Caco-2 (cell line): Measurements from ENCODE around the gene SDF4. TPM values are rescaled to one million over a fixed set of nuclear protein-coding genes. Genes with fewer than 3 reads are reported as not detected.

ENCODE experiments used
- BruUV-seq: library from RNA; stranded (reverse); fragments of 400-500 nt; replicated peaks from 2 replicates; lab custom pipeline; 2021; lab: Mats Ljungman, UMichigan
- CTCF ChIA-PET: fragments of 300-600 bp; sonication (Branson Sonifier 250); formaldehyde crosslinking; loops from one replicate; lab custom pipeline; 2022; ENCODE audit warnings: antibody characterized with exemption; lab: Charles Lee
- POLR2A ChIA-PET: fragments of 300-600 bp; sonication (Branson Sonifier 250); formaldehyde crosslinking; loops from one replicate; lab custom pipeline; 2022; ENCODE audit warnings: antibody characterized with exemption; lab: Charles Lee
- DNase-seq, 2 experiments: peaks; one replicate each; pipeline versions ENCODE4 v3.0.0 to v3.0.0-alpha.2; 2020 to 2022
- H3K27me3 ChIP-seq: replicated peaks from 2 replicates; pipeline ENCODE4 v1.6.0; 2011; ENCODE audit warnings: low read length; ENCODE audit not compliant: control insufficient read depth, insufficient read depth
- H3K36me3 ChIP-seq: 2 replicates; pipeline ENCODE4 v1.5.1; 2011; ENCODE audit warnings: low read length; ENCODE audit not compliant: control insufficient read depth, insufficient read depth
- H3K4me1 ChIP-seq: fragments of 250-450 bp; sonication (Bioruptor Pico); 2 replicates; pipeline ENCODE4 v1.5.1; 2020; ENCODE audit warnings: mild to moderate bottlenecking
- H3K4me3 ChIP-seq: 2 replicates; pipeline ENCODE4 v1.5.1; 2011; ENCODE audit warnings: low read depth, mild to moderate bottlenecking, control low read depth, low read length
- H3K9me3 ChIP-seq: fragments of 250-450 bp; sonication (Bioruptor Pico); 2 replicates; pipeline ENCODE4 v1.5.1; 2020; ENCODE audit warnings: mild to moderate bottlenecking, moderate library complexity
- H3K27ac Mint-ChIP-seq: one replicate; pipeline ENCODE4 v1.8.0; 2022; ENCODE audit warnings: mixed read lengths; ENCODE audit not compliant: unreplicated experiment
- H3K27me3 Mint-ChIP-seq: one replicate; pipeline ENCODE4 v1.8.0; 2022; ENCODE audit warnings: mixed read lengths; ENCODE audit not compliant: insufficient read depth, unreplicated experiment
- H3K36me3 Mint-ChIP-seq: one replicate; pipeline ENCODE4 v1.8.0; 2022; ENCODE audit warnings: mild to moderate bottlenecking, mixed read lengths; ENCODE audit not compliant: insufficient read depth, unreplicated experiment
- H3K4me1 Mint-ChIP-seq: one replicate; pipeline ENCODE4 v1.8.0; 2022; ENCODE audit warnings: low read depth, mixed read lengths; ENCODE audit not compliant: unreplicated experiment
- H3K4me3 Mint-ChIP-seq: one replicate; pipeline ENCODE4 v1.8.0; 2022; ENCODE audit warnings: mild to moderate bottlenecking, moderate library complexity, mixed read lengths; ENCODE audit not compliant: unreplicated experiment
- H3K9me3 Mint-ChIP-seq: one replicate; pipeline ENCODE4 v1.8.0; 2022; ENCODE audit warnings: mixed read lengths; ENCODE audit not compliant: unreplicated experiment
- CTCF ChIP-seq, 2 experiments: fragments of 200-600 bp in 1 of 2; IDR thresholded peaks; 1 replicate in 1 of 2; 2 replicates in 1 of 2; pipeline versions ENCODE4 v1.5.1 to v1.8.0; 2011 to 2022; ENCODE audit warnings: antibody characterized with exemption in 1 of 2, control low read depth in 1 of 2, inconsistent platforms in 1 of 2, low read depth in 1 of 2, low read length in 1 of 2, mild to moderate bottlenecking in 1 of 2, moderate library complexity in 1 of 2; ENCODE audit not compliant: insufficient read depth in 1 of 2, severe bottlenecking in 1 of 2, unreplicated experiment in 1 of 2
- intact Hi-C: fragments of 100-400 bp; cut with micrococcal nuclease; formaldehyde crosslinking; loops from one replicate; pipeline ENCODE4 v1.10.0; 2022; ENCODE audit not compliant: unreplicated experiment
- microRNA-seq: library from miRNA; unstranded; fragments of <30 nt; microRNA quantifications from one replicate; pipeline ENCODE4 v1.2.0, GENCODE V29; 2022
- total RNA-seq: library from RNA; stranded (reverse); gene quantifications from 2 replicates; pipeline ENCODE4 v1.2.3, GENCODE V29; 2022

SDF4 gene
- total RNA-seq, 1 experiment from 2014 or later: 140 TPM

DNA sequence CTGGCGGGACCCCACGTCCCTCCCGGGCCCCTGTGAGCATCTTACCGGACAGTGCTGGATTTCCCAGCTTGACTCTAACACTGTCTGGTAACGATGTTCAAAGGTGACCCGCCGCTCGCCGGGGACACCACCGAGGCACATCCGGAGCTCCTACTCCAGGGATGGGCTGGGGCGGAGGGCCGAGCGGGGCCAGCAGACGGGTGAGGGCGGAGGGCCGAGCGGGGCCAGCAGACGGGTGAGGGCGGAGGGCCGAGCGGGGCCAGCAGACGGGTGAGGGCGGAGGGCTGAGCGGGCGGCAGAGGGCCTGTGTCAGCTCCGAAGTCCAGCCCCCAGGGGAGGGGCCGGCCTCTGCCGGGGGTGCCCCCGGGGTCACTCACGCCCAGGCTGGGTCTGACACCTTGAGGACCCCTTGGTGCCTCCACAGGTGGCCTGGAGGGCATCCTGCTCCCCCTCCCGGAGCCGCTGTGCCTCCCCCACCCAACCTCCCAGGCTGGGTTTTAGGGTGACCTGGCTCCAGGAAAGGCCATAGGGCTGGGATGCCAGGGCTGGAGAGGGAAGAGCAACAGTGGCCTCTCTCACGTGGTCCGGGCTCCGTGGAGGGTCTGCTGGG, 63.9 kb downstream of the SDF4 start:
- no TSS peak for BruUV-seq
- no peaks in the 10 kb centered on the region for H3K4me1 Mint-ChIP-seq
- Histone ChIP-seq H3K36me3 (no peaks in the 10 kb centered on the region; the same call in 1 of the 2 replicates), H3K9me3 (no peaks in the 10 kb centered on the region), H3K4me3 (no peak overlapping the region), H3K4me1 (peaks cover 9% of the 10 kb centered on the region), H3K27me3 (no peaks in the 10 kb centered on the region)
- H3K27me3 Mint-ChIP-seq: no peaks in the 10 kb centered on the region
- H3K9me3 Mint-ChIP-seq: no peaks in the 10 kb centered on the region
- CTCF ChIA-PET: no interaction called here
- H3K36me3 Mint-ChIP-seq: peaks cover 51% of the 10 kb centered on the region
- TF ChIP-seq CTCF (IDR thresholded peaks at IDR 0.05; ENCODE audit: insufficient read depth in 1 of 2, low read depth in 1 of 2, low read length in 1 of 2, severe bottlenecking in 1 of 2, unreplicated experiment in 1 of 2): no peak
- no peak overlapping the region for H3K4me3 Mint-ChIP-seq
- no peak for DNase-seq
- intact Hi-C loops: no loop called here
- POLR2A ChIA-PET: no interaction called here
- no peak overlapping the region for H3K27ac Mint-ChIP-seq

DNA sequence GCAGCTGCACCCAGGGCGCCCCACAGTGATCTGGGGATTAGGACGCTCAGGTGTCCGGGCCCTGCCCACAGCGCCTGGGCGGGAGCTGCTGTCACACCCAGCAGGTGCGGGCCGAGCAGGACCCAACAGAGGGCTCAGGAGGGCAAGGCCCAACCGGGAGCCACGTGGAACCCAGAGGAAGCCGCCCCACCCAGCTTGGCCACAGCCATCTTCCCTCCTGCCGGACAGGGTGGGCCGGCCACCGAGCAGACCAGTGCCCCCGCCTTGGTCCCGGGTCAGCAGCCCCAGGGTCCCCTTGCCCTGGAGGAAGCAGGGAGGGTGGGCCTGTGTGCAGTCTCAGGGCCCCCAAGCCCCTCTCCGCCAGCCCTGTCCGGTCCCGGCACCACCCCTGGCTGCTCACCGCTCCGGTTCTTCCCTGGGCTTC, 64.4 kb downstream of the SDF4 start:
- Mint-ChIP-seq H3K9me3 (no peaks in the 10 kb centered on the region), H3K4me1 (no peaks in the 10 kb centered on the region), H3K4me3 (no peak overlapping the region), H3K27ac (no peak overlapping the region), H3K36me3 (peaks cover 55% of the 10 kb centered on the region), H3K27me3 (no peaks in the 10 kb centered on the region)
- intact Hi-C loops: no loop called here
- CTCF ChIA-PET: no interaction called here
- Histone ChIP-seq H3K27me3 (no peaks in the 10 kb centered on the region), H3K36me3 (no peaks in the 10 kb centered on the region; the same call in 1 of the 2 replicates), H3K4me3 (no peak overlapping the region), H3K4me1 (peaks cover 10% of the 10 kb centered on the region), H3K9me3 (no peaks in the 10 kb centered on the region)
- POLR2A ChIA-PET: no interaction called here
- TF ChIP-seq CTCF (IDR thresholded peaks at IDR 0.05; ENCODE audit: insufficient read depth in 1 of 2, low read depth in 1 of 2, low read length in 1 of 2, severe bottlenecking in 1 of 2, unreplicated experiment in 1 of 2): no peak
- no peak for DNase-seq
- BruUV-seq: no TSS peak

Small RNAs within 50 kb of the gene (microRNA-seq; reads per million reads assigned to microRNA genes)
- gene MIR200A (745 reads per million, percentile 85 among the genes with 10 or more reads in this experiment), gene MIR200B (13,305 reads per million, percentile 98 among the genes with 10 or more reads in this experiment), gene MIR429 (1,317 reads per million, percentile 90 among the genes with 10 or more reads in this experiment)

Other genes with a start within 250 kb of the SDF4 start
- 0.18 and 0.65 TPM in 2 replicates for gene PERM1, start 249.9 kb downstream of the SDF4 start, total RNA-seq
- 45.5 and 53.8 TPM in 2 replicates for gene HES4, start 231.9 kb downstream of the SDF4 start, total RNA-seq
- gene ISG15, start 218.5 kb downstream of the SDF4 start, total RNA-seq: 55.5 and 63.1 TPM in 2 replicates
- 176 and 188 TPM in 2 replicates for gene AGRN, start 211.9 kb downstream of the SDF4 start, total RNA-seq
- 0.56 and 0.57 TPM in 2 replicates for gene RNF223, start 157.7 kb downstream of the SDF4 start, total RNA-seq
- 12.9 and 14.0 TPM in 2 replicates for gene C1orf159, start 115.9 kb downstream of the SDF4 start, total RNA-seq
- gene TTLL10, start 58.1 kb downstream of the SDF4 start, total RNA-seq: 0.29 and 1.2 TPM in 2 replicates
- gene TNFRSF18, start 25.4 kb downstream of the SDF4 start, total RNA-seq: not detected in 2 replicates
- gene TNFRSF4, start 17.8 kb downstream of the SDF4 start, total RNA-seq: not detected in 2 replicates
- gene B3GALT6, start 236 bp upstream of the SDF4 start, total RNA-seq: 24.8 and 25.3 TPM in 2 replicates
- 3.4 and 3.7 TPM in 2 replicates for gene C1QTNF12, start 14.7 kb upstream of the SDF4 start, total RNA-seq
- gene UBE2J2, start 41.9 kb upstream of the SDF4 start, total RNA-seq: 57.2 and 62.7 TPM in 2 replicates
- gene SCNN1D, start 48.4 kb upstream of the SDF4 start, total RNA-seq: 1.0 and 2.8 TPM in 2 replicates
- 46.6 and 48.5 TPM in 2 replicates for gene ACAP3, start 75.9 kb upstream of the SDF4 start, total RNA-seq
- gene PUSL1, start 76.6 kb upstream of the SDF4 start, total RNA-seq: 39.8 and 43.8 TPM in 2 replicates
- 103 and 115 TPM in 2 replicates for gene INTS11, start 92.7 kb upstream of the SDF4 start, total RNA-seq
- gene CPTP, start 92.8 kb upstream of the SDF4 start, total RNA-seq: 16.2 and 16.8 TPM in 2 replicates
- 0.09 and 0.29 TPM in 2 replicates for gene TAS1R3, start 99.3 kb upstream of the SDF4 start, total RNA-seq
- gene DVL1, start 117.4 kb upstream of the SDF4 start, total RNA-seq: 40.6 and 43.0 TPM in 2 replicates
- gene MXRA8, start 126.6 kb upstream of the SDF4 start, total RNA-seq: 4.9 and 5.0 TPM in 2 replicates
- gene AURKAIP1, start 143.2 kb upstream of the SDF4 start, total RNA-seq: 187 and 200 TPM in 2 replicates
- 145 and 147 TPM in 2 replicates for gene CCNL2, start 167.3 kb upstream of the SDF4 start, total RNA-seq
- gene MRPL20, start 175.3 kb upstream of the SDF4 start, total RNA-seq: 109 and 110 TPM in 2 replicates
- gene ANKRD65, start 189.3 kb upstream of the SDF4 start, total RNA-seq: 1.6 and 3.2 TPM in 2 replicates
- 73.7 and 74.7 TPM in 2 replicates for gene VWA1, start 203.7 kb upstream of the SDF4 start, total RNA-seq
- gene ATAD3C, start 217.7 kb upstream of the SDF4 start, total RNA-seq: 0.84 and 0.95 TPM in 2 replicates
- gene ATAD3B, start 239.8 kb upstream of the SDF4 start, total RNA-seq: 48.1 and 54.7 TPM in 2 replicates